ENCODE measurements around the gene NUDT2. TPM values are rescaled to one million over a fixed set of nuclear protein-coding genes. Genes with fewer than 3 reads are reported as not detected.
"Not testable (repeated sequence)": the region's sequence is repeated elsewhere in the genome, so short reads cannot be mapped to it uniquely, and the experiment has no call there.

The NUDT2 gene
- total RNA-seq, 2 donors from 2014 or later = 11.2 to 15.0 TPM

GRCh38 chr9:34367751-34368410 lies 38.5 kb downstream of the NUDT2 start:
- not testable (repeated sequence) for H3K9me3 ChIP-seq (ENCODE audit: control insufficient read depth, low read length, poor library complexity, severe bottlenecking); H3K36me3 Mint-ChIP-seq (ENCODE audit: low read depth); DNase-seq; H3K4me3 Mint-ChIP-seq; ATAC-seq; H3K27ac Mint-ChIP-seq; H3K27me3 Mint-ChIP-seq; H3K4me1 Mint-ChIP-seq

DNA sequence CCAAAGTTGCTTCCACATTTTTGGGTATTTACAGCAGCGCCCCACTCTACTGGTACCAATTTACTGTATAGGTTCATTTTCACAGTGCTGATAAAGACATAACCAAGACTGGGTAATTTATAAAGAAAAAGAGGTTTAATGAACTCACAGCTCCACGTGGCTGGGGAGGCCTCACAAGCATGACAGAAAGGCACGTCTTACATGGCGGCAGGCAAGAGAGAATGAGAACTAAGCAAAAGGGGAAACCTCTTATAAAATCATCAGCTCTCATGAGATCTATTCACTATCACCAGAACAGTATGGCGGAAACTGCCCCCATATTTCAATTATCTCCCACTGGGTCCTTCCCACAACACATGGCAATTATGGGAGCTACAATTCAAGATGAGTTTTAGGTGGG lies 39.4 kb downstream of the NUDT2 start:
- not testable (repeated sequence) for DNase-seq; ATAC-seq; H3K4me3 Mint-ChIP-seq; H3K27me3 Mint-ChIP-seq; H3K4me1 Mint-ChIP-seq; H3K27ac Mint-ChIP-seq; H3K9me3 ChIP-seq (ENCODE audit: control insufficient read depth, low read length, poor library complexity, severe bottlenecking); H3K36me3 Mint-ChIP-seq (ENCODE audit: low read depth)

DNA sequence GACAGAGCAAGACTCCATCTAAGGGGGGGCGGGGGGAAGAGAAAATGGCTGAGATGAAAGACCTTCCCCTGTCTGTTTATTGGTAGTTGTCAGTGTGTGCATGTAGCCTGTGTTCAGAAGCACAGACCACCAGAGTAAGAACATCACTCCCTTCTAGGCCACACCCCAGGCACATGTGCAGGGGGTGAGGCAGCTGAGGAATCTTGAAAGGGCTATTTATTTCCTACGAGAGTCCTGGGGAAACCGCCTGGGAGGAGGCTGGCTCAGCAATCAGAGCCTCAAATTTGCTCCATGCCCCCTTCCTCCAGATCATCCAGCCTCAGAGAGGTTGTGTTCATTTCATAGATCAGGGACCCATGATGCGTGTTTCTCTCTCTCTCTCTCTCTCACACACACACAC lies 40.3 kb downstream of the NUDT2 start:
- no peaks in the 10 kb centered on the region for H3K9me3 ChIP-seq (ENCODE audit: control insufficient read depth, low read length, poor library complexity, severe bottlenecking)
- Mint-ChIP-seq H3K27me3 (no peaks in the 10 kb centered on the region), H3K4me3 (no peak overlapping the region), H3K27ac (peak overlapping the region; percentile 62), H3K4me1 (peaks cover 6% of the 10 kb centered on the region), H3K36me3 (ENCODE audit: low read depth) (no peaks in the 10 kb centered on the region)
- ATAC-seq (no peak), DNase-seq (no peak)

DNA sequence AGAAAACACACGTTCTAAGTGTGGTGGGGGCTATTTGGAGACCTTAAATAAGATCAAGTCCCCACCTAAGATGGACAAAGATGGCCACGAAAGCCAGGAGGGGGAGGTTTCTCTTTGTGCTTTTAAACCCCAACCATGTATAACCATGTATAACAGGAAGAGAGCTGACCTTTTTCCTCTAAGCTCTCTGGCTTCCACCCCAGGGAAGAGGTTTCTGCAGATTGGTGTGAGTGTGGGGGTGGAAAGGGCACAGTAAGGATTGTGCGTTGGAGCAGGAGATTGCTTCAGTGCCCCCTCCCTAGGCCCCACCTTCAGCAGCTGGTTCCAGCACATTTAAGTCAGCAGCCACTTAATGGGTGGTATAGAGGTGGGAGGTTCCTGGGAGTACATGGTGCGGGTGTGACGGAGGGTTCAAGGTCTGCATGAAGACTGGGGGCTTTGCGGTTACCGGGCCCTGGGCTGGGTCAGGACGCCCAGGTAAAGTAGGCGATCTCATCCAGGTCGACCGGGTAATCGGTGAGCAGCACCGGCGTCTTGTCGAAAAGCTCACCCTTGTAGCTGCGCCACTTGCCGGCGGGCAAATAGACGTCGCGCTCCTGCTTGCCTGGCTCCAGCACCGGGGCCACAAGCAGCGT lies 41.1 kb downstream of the NUDT2 start:
- Mint-ChIP-seq H3K27ac (peak overlapping the region; percentile 62), H3K27me3 (no peaks in the 10 kb centered on the region), H3K4me3 (no peak overlapping the region), H3K36me3 (ENCODE audit: low read depth) (no peaks in the 10 kb centered on the region), H3K4me1 (peaks cover 8% of the 10 kb centered on the region)
- DNase-seq = no peak
- no peaks in the 10 kb centered on the region for H3K9me3 ChIP-seq (ENCODE audit: control insufficient read depth, low read length, poor library complexity, severe bottlenecking)
- ATAC-seq = peak; percentile 42

- peaks cover 15% of the 10 kb centered on the region for H3K4me1 Mint-ChIP-seq
- H3K4me3 Mint-ChIP-seq = no peak overlapping the region
- H3K27me3 Mint-ChIP-seq = no peaks in the 10 kb centered on the region
- ATAC-seq = no peak
- no peaks in the 10 kb centered on the region for H3K9me3 ChIP-seq (ENCODE audit: control insufficient read depth, low read length, poor library complexity, severe bottlenecking)
- no peaks in the 10 kb centered on the region for H3K36me3 Mint-ChIP-seq (ENCODE audit: low read depth)
- no peak overlapping the region for H3K27ac Mint-ChIP-seq
- DNase-seq = peak in 2 of 3 donors; percentile 23 to 32
These were observed 41.9 kb downstream of the NUDT2 start for GRCh38 chr9:34370970-34371880.

GRCh38 chr9:34371886-34372466 lies 42.6 kb downstream of the NUDT2 start:
- no peaks in the 10 kb centered on the region for H3K9me3 ChIP-seq (ENCODE audit: control insufficient read depth, low read length, poor library complexity, severe bottlenecking)
- no peaks in the 10 kb centered on the region for H3K36me3 Mint-ChIP-seq (ENCODE audit: low read depth)
- H3K27me3 Mint-ChIP-seq = no peaks in the 10 kb centered on the region
- peaks cover 16% of the 10 kb centered on the region for H3K4me1 Mint-ChIP-seq
- H3K27ac Mint-ChIP-seq = no peak overlapping the region
- DNase-seq (no peak), ATAC-seq (no peak)
- no peak overlapping the region for H3K4me3 Mint-ChIP-seq

DNA sequence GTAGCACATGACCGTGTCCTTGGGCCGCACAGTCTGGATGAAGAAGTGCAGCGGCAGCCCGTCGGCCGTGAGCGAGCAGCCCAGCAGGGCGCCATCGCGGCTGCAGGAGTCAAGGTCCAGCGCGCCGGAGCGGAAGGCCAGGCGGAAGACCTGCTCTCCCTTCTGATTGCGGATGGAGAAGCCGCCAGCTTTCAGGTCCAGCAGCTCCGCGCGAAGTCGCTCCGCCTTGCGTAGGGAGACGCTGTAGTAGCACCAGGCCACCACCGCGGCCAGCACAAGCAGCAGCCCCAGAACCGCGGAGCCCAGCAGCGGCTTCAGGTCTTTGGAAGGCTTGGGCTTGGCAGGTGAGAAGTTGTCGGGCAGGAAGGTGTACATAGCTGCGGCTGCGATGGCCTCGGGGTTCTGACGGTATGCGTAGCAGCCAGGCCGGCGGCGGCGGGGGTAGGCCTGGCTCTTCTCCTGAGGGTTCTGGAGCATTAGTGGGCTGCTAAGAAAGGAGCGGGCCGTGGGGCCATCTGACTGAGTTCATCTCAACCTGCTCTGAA lies 43.2 kb downstream of the NUDT2 start:
- Mint-ChIP-seq H3K4me1 (peaks cover 18% of the 10 kb centered on the region), H3K36me3 (ENCODE audit: low read depth) (no peaks in the 10 kb centered on the region), H3K27ac (no peak overlapping the region), H3K4me3 (no peak overlapping the region), H3K27me3 (no peaks in the 10 kb centered on the region)
- no peaks in the 10 kb centered on the region for H3K9me3 ChIP-seq (ENCODE audit: control insufficient read depth, low read length, poor library complexity, severe bottlenecking)
- no peak for ATAC-seq
- no peak for DNase-seq

DNA sequence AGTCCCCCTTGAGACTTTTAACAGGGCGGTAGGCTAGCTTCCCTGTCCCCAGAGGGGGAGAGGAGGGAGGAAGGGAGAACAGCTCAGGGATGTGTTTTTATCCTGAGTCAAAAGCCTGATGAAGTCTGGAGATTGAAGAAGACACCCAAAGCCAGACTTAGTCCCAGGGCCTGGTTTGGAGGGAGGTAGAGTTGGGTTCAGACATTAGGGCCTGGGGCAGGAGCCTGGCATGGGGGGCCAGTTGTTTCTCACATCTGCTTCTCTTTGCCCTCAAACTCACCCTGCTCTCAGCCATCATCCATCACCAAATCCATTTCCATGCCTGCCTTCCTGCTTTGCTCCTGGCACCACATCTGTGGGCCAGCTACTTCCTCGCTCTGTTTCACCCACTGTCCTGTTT lies 44.4 kb downstream of the NUDT2 start:
- no peaks in the 10 kb centered on the region for H3K9me3 ChIP-seq (ENCODE audit: control insufficient read depth, low read length, poor library complexity, severe bottlenecking)
- Mint-ChIP-seq H3K27me3 (no peaks in the 10 kb centered on the region), H3K36me3 (ENCODE audit: low read depth) (no peaks in the 10 kb centered on the region), H3K4me3 (no peak overlapping the region), H3K27ac (peak overlapping the region; percentile 67), H3K4me1 (peaks cover 23% of the 10 kb centered on the region)
- ATAC-seq (no peak), DNase-seq (no peak)

DNA sequence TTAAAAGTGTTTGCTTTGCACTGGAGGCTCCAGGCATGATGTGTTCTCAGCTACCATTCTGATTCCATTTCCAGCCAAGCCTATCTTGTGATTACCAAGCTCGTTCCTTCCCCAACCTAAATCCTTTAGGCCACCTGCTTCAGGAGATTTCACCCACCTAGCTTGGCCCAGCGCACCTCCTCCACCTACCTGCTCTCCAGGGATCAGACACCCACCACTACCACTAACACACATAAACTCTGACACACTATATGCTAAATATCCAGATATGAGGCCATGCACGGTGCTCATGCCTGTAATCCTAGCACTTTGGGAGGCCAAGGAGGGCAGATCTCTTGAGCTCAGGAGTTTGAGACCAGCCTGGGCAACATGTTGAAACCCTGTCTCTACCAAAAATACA lies 45.0 kb downstream of the NUDT2 start:
- ATAC-seq = no peak
- H3K27ac Mint-ChIP-seq = peak overlapping the region; percentile 67
- H3K4me1 Mint-ChIP-seq = peaks cover 26% of the 10 kb centered on the region
- H3K36me3 Mint-ChIP-seq (ENCODE audit: low read depth) = no peaks in the 10 kb centered on the region
- no peak overlapping the region for H3K4me3 Mint-ChIP-seq
- no peaks in the 10 kb centered on the region for H3K9me3 ChIP-seq (ENCODE audit: control insufficient read depth, low read length, poor library complexity, severe bottlenecking)
- no peak for DNase-seq
- no peaks in the 10 kb centered on the region for H3K27me3 Mint-ChIP-seq

DNA sequence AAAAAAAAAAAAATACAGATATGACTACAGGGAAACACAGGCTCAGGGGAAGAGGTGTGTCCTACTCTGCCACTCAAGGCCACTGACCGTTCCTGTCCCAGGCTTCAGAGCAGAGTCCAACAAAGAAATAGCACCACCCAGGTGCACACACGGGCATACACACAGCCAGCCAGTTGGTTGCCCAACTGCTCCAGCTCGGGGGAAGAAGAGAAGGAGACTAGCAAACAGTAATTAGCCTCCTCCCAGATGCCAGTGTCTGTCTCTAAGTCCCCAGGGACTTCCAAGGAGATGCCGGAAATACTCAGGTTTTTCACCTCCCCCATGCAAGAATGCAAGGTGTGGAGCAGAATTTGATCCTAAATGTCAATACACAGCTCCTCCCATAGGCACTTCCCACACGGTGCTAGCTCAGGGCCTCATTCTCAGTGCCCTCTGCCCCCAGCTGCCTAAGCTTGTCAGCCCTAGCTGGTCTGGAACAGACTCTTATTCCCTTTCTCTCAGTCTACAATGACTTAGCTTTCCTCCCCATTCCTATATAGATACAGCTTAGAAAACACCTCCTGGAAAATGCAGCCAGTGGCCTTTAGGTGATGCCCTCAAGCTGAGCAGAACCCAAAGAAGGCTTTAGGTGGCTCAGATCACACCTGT lies 45.7 kb downstream of the NUDT2 start:
- ATAC-seq = no peak
- Mint-ChIP-seq H3K27me3 (no peaks in the 10 kb centered on the region), H3K27ac (peak overlapping the region; percentile 73), H3K4me1 (peaks cover 33% of the 10 kb centered on the region), H3K36me3 (ENCODE audit: low read depth) (no peaks in the 10 kb centered on the region), H3K4me3 (peak overlapping the region; percentile 93)
- DNase-seq = no peak
- H3K9me3 ChIP-seq (ENCODE audit: control insufficient read depth, low read length, poor library complexity, severe bottlenecking) = no peaks in the 10 kb centered on the region

DNA sequence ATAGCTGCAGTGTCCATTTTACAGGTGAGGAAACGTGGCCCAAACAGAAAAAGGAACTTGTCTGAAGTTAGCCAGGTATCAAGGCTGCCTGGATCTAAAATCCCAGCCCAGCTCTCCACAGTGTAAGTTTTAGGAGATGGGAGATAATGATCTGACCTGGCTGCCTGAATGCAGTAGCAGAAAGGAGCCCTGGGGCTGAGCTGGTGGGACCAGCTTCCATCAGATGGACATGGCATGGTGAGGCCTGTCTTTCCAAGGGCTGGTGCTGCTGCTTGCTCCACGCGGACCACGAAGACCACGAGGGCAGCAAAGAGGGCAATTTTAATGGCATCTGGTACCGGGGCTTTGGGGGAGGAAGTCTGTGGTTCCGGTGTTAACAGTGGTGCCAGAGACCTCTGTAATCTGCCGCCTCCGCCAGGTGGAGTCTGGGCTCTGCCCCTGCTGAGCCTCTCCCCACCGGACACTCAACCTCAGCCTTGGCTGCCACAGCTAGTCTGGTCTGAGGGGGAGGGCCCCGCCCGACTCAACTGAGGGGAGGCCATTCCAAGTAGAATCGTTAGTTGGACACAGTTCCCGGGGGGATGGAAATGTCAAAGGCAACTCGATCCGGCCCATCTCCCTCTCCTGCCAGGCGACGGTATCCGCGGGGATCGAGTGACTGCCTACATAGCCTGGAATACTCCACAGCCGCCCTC lies 46.7 kb downstream of the NUDT2 start:
- H3K9me3 ChIP-seq (ENCODE audit: control insufficient read depth, low read length, poor library complexity, severe bottlenecking) = no peaks in the 10 kb centered on the region
- H3K27ac Mint-ChIP-seq = peak overlapping the region; percentile 73
- no peaks in the 10 kb centered on the region for H3K27me3 Mint-ChIP-seq
- DNase-seq (peak in 2 of 3 donors; percentile 29 to 34), ATAC-seq (peak; percentile 16)
- H3K4me3 Mint-ChIP-seq = peak overlapping the region; percentile 93
- H3K4me1 Mint-ChIP-seq = peaks cover 40% of the 10 kb centered on the region
- H3K36me3 Mint-ChIP-seq (ENCODE audit: low read depth) = no peaks in the 10 kb centered on the region
